CD4-positive, alpha-beta T cell treated with Interleukin-1 beta for 1 hour (primary cell): ENCODE measurements around the gene ZNF827.

Experiments used
- DNase-seq, 2 donors: peaks; one replicate each; pipeline ENCODE4 v3.0.0-alpha.2; 2020 to 2022

Gene ZNF827

DNA sequence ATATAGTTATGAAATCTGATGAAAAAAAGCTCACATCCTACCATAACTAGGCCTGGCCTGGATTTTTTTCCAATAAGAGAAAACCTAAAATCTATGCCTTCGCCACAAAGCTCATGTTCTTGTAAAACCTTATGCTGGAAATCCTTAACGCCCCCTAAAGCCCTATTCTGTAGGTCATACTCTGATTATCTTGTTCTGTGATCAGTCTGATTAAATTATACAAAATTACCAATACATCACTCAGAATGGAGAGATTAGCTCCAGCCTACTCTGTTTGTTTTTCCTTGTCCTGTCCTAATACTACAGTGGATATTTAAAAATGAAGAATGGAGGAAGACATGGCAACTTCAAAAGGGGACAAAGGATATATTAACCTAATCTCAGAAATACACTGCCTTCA, 7.2 kb downstream of the ZNF827 start:
- DNase-seq: no peak

DNA sequence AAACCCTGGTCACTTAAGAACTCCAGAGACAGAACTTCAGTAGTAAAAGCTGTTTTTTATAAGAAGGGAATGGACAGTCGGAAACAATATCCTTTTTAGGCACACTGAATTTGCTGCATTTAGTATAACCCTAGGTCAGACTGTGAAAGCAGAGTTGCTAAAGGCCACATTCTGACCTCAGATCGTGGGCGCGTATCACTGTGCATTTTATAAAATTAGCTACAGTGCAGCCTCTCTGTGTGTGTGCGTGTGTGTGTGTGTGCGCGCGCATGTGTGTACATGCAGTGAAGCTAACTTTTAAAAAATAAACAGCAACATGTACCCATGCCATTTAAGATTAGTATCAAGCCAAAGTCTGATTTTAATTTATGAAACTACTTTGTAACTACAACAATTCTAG, 8.0 kb downstream of the ZNF827 start:
- DNase-seq: no peak

DNA sequence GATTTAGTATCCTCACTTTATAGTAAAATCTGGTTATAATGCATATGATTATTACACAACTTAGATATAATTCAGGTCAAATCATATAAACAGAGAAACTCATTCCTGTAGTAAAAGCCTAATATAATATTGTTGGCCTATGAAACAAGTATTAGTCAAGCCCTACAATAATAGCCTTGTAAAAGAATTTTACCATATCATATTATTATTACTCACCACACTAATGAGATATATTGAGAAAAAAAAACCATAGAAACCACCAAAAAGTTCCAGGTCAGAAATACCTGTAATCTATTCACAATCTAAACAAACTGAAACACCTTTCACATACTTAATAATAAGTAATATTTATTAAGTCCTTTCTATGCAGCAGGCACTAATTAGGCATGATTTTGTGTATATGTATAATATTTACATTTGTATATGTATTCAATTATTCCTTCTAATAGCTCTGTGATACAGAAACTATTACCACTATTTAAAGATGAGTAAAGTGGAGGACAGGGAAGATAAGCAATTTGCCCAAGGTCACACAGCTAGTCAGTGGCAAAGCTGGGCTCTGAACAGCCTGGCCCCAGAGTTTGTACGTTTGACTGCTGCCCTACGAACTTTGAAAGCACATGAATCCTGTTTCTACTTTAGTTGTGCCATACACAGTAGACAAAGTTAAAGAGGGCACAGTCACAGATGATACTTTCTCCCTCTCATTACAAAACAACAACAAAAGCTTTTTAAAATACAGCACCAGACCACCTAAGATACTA, 9.0 kb downstream of the ZNF827 start:
- no peak for DNase-seq

DNA sequence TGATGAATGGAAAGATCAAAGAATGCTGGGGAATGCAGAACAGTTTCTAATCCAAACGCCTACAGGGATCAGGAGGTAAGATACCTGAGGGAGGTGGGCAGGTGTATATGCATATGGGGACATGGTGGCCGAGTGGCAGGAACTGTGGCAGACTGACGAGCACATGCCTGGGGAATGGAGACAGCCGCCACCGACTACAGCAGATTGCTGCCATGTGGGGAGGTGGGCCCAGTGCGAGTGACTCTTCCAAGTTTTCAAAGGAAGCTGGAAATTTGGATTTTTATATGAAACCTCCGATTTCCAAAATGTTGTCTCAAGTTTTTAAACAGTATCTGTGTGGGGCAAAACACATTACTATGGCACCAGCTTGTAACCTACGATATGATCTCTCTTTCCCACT, 9.9 kb downstream of the ZNF827 start:
- DNase-seq: no peak

DNA sequence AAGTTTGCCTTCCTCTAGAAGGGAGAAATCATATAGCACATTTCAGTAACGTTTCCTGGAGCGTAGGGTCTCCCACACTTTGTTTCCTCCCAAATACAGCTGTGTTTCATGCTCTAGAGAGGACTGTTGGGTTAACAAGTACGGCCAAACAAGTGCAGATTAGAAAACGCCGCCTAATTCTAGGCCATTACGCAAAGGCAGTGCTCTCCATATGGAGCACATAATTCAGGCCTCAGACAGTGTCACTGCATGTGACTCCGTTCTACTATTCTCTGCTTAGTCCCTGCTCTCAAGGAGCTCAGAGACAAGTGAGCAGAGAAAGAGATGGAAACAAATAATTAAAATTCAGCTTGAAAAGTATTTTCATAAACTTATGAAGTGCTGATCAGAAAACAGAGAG, 11.6 kb downstream of the ZNF827 start:
- DNase-seq: no peak

DNA sequence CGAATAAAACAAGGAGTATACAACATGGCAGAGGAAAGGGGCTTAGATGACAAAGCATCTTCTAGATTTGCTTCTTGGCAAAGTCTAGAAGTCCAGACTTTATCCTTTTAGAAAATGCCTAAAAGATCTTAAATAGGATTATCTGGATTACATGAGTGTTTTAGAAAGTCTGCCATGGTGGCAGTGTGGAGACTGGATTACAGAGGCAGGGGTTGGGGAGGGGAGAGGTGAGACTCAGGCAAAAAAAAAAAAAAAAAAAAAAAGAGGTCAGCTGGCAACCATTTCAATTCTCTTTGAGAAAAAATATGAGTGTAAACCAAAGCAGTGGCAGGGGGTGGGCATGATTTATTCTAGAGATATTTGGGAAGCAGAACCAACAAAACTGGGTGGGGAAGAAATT, 17.4 kb downstream of the ZNF827 start:
- no peak for DNase-seq

DNA sequence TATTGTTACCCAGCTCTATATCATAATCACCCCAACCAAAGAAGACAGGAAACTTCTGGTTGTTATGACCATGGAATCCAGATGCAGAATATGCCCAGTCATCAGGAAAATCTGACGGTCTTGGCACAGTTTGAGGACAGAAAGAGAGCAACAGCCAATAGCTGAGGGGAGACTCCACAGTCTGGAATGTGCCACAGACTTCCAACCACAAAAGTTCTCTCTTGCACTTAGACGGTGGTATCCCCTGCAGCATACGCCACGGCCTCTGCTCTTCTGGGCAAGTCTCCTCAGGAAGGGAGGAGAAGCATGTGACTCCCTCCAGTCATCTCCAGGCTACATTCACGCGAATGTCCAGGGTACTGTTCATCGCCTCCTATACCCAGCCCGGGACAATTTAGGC, 18.4 kb downstream of the ZNF827 start:
- no peak for DNase-seq

DNA sequence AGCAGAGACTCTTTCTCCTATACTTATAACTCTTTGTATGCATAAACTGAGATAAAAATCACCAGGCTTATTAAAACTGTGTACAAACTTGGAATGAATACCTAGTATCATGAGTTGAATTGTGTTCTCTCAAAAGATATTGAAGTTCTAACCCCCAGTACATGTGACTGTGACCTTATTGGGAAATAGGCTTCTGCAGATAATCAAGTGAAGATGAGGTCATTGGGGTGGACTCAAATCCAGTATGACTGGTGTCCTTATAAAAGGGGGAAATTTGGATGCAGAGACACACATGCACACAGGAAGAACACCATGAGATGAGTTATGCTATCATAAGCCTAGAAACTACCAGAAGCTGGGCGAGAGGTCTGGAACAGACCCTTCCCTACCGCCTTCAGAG, 26.2 kb downstream of the ZNF827 start:
- no peak for DNase-seq

DNA sequence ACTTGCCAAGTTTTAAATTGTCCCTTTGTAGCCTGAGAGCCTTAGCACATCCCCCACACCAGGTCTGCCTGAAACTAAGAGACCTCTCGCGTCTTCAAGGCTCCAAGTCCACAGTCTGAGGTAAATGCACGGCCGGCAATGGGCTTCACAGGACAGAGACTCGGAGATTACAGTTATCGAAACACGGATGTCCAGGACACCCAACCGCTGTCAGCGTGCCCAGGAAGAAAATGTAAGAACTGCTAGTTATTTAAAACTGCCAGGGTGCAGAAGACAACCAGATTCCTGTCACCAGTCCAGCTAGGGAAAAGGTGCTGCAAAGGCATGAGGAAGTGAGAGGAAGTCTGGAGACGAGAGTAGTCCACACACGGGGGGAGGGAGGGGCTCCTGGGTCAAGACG, 28.9 kb downstream of the ZNF827 start:
- DNase-seq: no peak

DNA sequence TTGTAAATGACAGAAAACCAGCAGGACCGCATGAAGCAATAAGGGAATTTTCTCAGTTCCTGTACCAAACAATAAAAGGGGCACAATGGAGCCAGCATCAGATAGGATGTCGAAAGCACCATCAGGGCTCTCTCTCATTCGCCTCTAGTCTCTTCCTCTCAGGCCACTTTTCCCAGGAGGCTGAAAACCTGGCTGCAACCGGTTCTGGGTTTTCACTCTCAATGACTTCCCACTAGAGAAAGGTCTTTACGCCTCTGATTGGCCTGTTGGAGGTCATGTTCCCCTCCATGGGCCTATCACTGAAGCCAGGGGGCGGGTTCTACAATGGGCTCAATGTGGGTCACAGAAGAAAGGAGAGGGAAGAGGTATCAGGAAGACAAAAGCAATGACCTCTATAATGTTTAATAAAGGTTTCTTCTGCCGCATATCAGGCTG, 29.3 kb downstream of the ZNF827 start:
- no peak for DNase-seq

DNA sequence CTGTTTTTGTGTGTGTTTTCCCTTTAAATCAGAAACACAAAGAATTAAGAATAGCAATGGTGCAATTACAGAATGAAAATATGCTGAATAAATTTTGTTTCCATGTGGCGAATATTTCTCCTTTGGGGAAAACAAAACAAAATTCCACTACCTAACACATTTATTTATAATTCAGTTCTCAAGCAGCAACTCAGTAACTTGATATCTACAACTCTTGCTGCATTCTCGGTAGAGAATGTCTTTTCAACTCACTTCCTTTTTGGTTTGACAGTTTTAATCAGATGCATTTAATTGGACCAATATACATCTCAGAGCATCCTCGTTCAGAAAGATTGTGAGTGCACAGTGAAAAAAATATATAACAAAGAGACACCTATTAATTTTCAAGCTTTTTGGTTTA, 30.8 kb downstream of the ZNF827 start:
- no peak for DNase-seq

DNA sequence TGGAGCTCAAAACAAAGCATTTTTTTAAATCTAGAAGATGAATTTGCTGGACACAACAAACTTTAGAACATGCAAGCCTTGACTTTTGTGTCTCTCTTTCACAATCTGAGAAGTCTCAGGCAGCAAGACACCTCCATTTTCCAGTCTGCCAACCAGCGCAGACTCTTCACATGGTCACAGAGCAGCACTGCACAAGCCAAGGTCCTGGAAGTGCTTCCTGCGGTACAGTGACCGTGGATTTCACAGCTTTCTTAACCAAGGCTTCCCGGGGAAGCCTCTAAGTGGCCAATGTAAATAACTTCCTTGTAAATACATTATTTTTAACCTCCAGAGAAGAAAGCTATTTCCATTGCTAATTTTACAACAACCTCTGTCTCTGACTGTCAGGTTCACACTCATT, 31.2 kb downstream of the ZNF827 start:
- DNase-seq: no peak

DNA sequence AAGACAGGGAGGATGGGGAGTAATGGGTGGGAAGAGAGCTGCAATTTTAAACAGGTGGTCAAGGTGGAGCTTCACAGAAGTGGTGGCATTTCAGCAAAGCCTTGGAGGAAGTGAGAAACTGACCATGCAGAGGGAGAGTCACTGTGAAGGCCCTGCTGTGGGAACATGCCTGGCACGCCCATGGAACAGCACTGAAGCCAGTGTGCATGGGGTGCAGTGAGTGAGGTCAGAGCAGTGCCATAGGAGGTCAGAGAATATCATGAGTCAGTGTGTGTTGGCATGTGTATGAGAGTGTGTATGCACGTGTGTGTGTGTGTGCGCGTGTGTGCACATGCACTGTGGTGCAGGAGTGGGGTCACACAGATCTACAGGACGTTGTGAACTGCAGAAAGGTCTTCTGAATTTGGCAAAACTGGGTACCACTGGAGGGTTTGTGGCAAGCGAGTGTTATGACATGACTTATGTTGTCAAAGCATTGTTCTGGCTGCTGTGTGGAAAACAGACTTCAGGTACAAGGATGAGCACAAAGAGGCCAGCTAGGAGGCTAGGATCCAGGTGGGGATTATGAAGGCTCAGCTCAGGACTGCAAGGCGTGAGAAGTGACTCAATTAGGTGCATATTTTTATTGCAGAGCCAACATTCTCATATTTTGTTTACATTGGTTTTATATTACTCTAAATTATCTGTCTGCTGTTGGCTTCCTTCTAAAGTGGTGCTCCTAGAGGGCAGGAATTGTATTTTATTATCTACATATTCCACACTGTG, 34.0 kb downstream of the ZNF827 start:
- DNase-seq: no peak

DNA sequence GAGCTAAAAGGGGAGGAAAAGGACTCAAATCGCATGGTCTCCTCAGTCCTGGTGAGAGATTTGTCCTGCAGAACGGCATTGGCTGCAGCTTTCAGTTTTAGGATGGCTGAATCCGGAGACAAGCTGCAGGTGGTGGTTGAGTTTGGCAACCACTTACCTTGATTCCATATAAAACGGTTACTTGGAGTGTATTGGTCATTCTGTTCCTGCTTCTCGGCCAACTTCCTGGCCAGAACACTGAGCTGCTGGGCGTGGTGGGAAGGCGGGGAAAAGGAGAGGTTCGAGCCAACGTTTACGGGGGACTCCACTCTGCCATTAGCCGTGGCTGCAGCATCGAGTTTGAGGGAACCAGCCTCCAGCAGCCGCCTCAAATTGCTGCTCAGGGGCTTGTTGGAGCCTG, 36.1 kb downstream of the ZNF827 start:
- no peak for DNase-seq

DNA sequence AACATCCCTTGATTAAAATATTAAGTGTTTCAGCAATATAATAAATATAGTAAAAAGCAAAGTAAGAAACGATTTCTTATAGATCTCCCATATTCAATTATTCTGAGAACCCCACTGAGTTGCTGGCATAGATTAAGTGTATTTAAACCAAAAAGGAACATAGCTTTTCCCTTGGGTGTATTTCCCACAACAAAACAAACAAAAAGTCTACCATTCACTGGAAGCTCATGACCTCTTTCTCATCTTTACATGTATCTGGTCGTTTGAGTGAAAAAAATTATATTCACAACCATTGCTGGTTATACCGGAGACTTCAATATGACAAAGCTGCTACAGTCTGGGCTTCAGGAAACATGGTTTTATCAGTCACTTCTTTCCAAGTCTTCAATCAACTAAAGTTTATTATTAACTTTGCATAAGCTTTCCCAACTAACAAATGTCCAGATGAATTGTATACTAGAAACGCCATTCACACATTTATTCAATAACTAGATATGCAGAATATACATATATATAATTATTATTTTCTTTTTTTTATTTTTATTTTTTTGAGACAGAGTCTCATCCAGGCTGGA, 38.6 kb downstream of the ZNF827 start:
- no peak for DNase-seq

DNA sequence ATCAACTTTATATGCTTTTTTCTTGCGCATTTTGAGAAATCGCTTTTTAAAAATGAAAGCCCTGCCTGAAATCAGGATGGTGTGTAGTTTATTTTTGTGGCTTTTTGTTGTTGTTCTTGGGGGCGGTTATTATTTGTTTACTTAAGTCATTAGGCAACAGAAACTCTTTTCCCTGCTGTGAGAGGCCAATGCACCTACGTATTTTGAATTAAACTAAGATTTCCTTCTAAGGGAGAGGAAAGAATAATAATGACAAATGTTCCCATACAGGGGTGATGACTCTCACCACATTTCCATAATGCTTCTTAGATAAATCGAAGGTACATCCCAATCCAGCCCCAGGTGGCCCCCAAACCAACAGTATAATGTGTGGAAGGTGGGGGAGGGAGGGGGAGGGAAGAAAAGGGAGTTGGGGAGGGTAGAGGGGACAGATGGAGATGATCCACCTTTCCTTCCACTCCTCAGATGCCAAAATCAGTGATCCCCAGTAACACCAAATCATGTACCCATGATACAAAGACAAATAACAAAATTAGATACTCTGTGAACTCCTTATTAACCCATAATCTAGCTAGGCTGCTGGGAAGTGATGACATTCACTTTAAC, 39.6 kb downstream of the ZNF827 start:
- no peak for DNase-seq

DNA sequence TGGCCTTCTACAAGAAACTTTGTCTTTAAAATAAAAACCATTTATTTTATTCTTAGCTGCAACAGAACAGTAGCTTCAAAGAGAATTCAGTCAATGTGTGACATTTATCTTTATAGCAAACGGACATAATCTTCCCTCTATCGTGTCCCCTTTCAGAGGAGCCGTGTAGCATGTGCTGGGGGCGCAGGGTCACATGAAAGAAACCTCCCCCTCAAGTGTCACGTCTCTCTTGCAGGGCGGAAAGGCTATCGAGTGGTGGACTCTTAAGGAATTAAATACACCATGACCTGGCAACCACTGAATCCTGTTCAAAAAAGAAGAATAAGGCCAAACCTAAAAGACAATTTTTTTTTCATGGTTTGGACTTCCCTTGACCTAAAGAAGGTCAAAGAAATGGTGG, 40.2 kb downstream of the ZNF827 start:
- DNase-seq: no peak

DNA sequence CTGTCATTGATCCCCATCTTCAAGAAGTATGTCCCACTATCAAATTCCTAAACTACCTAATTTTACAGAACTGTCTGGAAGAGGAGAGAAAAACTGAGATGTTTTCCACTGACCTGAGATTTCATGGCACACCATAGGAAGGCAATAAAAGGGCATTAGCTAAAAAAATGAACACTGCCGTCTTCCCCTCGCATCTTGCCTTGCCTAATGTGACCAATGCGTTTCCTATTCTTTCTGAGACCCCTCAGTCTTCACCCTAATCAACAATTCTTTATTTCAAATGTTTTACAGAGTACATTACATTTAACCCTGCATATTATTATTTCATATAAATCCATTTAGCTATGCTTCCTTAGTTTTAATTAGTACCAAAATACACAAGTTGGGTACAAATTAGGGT, 43.6 kb downstream of the ZNF827 start:
- no peak for DNase-seq

DNA sequence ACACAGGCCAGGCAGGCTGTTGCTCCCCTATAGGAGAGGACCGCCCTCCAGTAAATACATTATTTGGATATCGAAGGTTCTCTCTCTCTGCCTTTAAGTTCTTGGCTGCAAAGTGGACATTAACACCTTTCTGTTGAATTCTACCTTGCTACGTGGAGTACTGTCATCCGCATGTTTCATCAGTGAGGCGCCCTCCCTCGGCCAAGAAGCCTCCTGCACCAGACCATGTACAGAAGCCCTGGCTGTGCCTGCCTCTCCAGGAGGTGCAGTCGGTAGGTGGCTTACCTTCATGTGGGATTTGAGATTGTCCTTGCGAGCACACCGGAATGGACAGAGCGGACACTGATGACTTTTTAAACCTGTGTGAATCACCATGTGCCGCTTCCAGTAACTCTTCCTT, 46.7 kb downstream of the ZNF827 start:
- DNase-seq: no peak

DNA sequence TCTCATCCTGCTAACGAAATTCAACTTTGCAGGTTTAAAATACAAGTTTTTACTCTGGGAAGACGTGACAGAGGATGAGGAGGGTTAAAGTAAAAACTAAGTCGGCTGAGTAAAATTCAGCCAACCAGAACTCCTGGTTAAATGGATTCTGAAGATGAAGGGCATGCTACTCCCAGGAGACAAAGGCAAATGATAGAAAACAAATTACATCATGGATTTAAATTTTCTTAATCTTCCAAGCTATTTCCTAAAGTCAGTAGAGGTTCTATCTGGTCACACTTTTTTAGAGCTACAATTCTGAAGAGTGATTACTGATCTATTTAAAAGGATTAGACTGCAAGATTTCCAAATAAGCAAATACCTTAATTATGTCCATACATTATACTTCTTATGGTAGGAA, 47.9 kb downstream of the ZNF827 start:
- DNase-seq: no peak

DNA sequence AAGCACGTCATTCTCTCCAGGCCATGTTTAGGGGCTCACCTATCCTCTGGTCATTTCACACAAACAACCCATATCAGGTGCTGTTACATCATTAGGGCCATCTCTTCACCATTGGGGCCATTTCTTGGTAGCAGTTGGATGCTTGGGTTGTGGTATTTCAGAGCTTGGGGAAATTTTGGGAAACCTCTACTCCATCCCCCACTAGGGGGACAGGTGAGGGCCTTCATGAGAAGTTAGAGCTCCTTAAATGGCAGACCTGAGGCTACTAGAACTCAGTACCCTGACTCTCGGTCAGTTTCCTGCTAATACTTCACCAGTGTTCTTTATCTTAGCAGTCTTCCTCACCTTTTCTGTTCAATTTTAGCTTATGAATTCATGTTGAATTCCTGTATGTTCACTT, 50.2 kb downstream of the ZNF827 start:
- DNase-seq: no peak

DNA sequence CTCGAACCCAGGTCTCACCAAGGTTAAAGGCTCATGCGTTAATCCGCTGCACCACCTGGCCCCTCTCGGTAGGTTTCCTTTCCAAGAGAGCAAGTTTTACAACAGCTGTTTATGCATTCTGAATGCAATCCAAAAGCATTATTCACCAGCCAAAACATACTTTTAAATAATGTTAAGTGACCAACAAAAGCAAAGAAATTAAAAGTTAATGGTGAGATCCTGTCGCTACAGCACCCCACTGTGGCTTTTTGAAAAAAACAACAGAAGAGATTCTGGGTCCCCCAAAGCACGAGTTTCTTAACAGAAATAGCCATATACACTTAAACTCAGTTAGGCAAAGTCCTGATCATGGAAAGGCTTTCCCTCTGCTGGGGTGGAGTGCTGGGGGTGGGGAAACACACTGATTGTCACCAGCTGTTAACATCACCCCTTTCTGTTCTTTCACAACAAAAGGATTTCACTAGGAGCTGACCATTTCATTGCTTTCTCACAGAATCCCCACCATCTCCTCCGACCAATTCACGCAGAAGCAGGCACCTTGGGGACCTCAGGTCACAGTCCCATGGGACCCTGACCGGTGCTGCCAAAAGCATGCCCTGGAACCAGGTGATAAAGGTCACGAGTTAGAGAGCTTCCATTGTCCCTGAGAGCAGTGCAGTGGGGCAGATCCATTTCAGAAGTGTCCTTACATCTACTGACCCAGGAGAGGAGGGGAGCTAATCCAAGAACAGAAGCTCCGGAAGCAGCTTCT, 51.2 kb downstream of the ZNF827 start:
- no peak for DNase-seq

DNA sequence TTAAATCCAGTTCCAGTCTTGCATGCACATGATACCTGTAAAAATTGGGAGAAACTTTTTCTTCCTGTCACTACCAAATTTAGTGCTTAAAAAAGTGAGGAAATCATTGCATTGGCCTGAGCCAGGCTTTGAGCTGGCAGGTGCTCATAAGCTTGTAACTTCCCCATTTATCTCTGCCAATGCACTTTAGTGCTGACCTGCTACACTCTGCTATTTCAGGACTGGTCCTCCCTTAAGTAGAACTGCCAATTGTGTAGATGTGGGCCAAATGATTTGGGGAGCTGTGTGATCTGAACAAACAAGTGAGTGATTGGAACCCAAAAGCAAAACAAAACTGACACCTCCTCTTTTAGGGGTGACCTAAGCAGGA, 51.8 kb downstream of the ZNF827 start:
- DNase-seq: no peak
